Nephron (organoid): ENCODE data around the gene NFYC.

Experiments
- H3K27ac Mint-ChIP-seq, 3 experiments: 2 replicates each; pipeline ENCODE4 v1.8.0; 2020; ENCODE audit warnings: mixed read lengths in 3 of 3, mild to moderate bottlenecking in 2 of 3, moderate library complexity in 1 of 3
- H3K27me3 Mint-ChIP-seq: 2 replicates; pipeline ENCODE4 v1.8.0; 2021; ENCODE audit warnings: low read depth, mild to moderate bottlenecking, moderate library complexity, mixed read lengths
- H3K36me3 Mint-ChIP-seq: 2 replicates; pipeline ENCODE4 v1.8.0; 2020; ENCODE audit warnings: low read depth, mixed read lengths
- H3K4me1 Mint-ChIP-seq: 2 replicates; pipeline ENCODE4 v1.8.0; 2020; ENCODE audit warnings: mixed read lengths
- H3K4me3 Mint-ChIP-seq, 3 experiments: 2 replicates each; pipeline ENCODE4 v1.8.0; 2020; ENCODE audit warnings: mild to moderate bottlenecking in 3 of 3, mixed read lengths in 3 of 3, moderate library complexity in 2 of 3
- H3K9me3 Mint-ChIP-seq: 2 replicates; pipeline ENCODE4 v1.8.0; 2020; ENCODE audit warnings: mixed read lengths
- TF ChIP-seq, protein P1 (sequence below), 3 experiments: fragments of 200-600 bp; sonication (generic); IDR thresholded peaks; one replicate each; pipeline ENCODE4 v1.5.0; 2021; ENCODE audit warnings: antibody characterized with exemption in 3 of 3; ENCODE audit not compliant: unreplicated experiment in 3 of 3

NFYC gene

GRCh38 chr1:40649592-40649930, 41.9 kb upstream of the NFYC start:
- H3K27me3 Mint-ChIP-seq, result peaks cover 14% of the 10 kb centered on the region
- H3K4me3 Mint-ChIP-seq, result no peak overlapping the region
- H3K36me3 Mint-ChIP-seq, result no peaks in the 10 kb centered on the region
- TF ChIP-seq, protein P1, sequence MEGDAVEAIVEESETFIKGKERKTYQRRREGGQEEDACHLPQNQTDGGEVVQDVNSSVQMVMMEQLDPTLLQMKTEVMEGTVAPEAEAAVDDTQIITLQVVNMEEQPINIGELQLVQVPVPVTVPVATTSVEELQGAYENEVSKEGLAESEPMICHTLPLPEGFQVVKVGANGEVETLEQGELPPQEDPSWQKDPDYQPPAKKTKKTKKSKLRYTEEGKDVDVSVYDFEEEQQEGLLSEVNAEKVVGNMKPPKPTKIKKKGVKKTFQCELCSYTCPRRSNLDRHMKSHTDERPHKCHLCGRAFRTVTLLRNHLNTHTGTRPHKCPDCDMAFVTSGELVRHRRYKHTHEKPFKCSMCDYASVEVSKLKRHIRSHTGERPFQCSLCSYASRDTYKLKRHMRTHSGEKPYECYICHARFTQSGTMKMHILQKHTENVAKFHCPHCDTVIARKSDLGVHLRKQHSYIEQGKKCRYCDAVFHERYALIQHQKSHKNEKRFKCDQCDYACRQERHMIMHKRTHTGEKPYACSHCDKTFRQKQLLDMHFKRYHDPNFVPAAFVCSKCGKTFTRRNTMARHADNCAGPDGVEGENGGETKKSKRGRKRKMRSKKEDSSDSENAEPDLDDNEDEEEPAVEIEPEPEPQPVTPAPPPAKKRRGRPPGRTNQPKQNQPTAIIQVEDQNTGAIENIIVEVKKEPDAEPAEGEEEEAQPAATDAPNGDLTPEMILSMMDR (IDR thresholded peaks at IDR 0.05; ENCODE audit: unreplicated experiment in 3 of 3), result no peak
- H3K4me1 Mint-ChIP-seq, result peaks cover 4% of the 10 kb centered on the region
- no peak overlapping the region for H3K27ac Mint-ChIP-seq
- H3K9me3 Mint-ChIP-seq, result no peaks in the 10 kb centered on the region

DNA sequence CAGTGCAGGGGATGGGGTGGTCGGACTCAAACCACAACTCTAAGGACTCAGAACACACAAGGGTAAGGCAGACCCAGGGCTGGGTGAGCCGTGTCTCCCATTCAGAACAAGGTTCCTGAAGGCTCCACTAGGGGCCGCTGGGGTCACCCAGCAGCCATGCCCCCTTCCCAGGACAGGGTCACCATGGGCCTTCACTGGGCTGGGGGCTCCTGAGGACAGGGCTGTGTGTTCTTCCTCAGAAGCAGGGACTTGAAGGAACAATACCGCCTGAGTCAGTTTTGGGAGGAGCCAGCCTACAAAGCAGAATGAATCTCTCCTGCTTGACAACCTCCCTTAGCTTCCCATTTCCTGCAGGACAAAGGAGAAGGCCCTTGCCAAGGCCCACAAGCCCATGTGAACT, 41.4 kb upstream of the NFYC start:
- no peak overlapping the region for H3K4me3 Mint-ChIP-seq
- H3K4me1 Mint-ChIP-seq, result peaks cover 7% of the 10 kb centered on the region
- peaks cover 16% of the 10 kb centered on the region for H3K27me3 Mint-ChIP-seq
- H3K9me3 Mint-ChIP-seq, result no peaks in the 10 kb centered on the region
- TF ChIP-seq, protein P1 (IDR thresholded peaks at IDR 0.05; ENCODE audit: unreplicated experiment in 3 of 3), result peak in 1 of 3 experiments; percentile 18
- H3K27ac Mint-ChIP-seq, result no peak overlapping the region
- no peaks in the 10 kb centered on the region for H3K36me3 Mint-ChIP-seq

DNA sequence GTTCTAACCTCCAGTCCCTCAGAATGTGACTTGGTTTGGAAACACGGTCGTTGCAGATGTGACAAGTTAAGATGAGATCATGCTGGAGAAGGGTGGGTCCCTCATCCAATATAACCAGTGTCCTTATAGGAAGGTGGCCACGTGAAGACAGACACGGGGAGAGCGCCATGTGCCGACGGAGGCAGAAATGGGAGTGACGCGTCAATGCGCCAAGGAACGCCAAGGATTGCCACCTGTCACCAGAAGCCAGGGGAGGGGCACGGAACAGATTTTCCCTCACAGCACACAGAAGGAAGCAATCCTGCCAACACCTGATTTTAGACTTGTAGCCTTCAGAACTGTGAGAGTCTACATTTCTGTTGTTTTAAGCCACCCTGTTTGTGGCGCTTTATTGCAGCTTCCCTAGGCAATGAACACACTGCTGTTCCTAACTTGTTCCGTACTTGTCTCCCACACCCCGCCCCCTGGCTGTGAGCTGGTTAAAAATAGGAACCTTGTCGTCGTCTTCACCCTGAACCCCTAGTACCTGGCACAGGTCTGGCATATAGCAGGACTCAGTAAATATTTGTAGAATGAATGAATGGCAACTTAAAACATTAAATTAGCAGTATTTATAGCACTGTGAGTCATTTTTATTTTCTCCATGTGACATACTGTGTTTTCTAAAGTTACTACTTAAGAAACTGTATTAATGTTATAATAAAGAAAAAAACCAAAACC, 40.2 kb upstream of the NFYC start:
- Mint-ChIP-seq H3K4me1 (peaks cover 7% of the 10 kb centered on the region), H3K36me3 (no peaks in the 10 kb centered on the region), H3K27ac (no peak overlapping the region)

DNA sequence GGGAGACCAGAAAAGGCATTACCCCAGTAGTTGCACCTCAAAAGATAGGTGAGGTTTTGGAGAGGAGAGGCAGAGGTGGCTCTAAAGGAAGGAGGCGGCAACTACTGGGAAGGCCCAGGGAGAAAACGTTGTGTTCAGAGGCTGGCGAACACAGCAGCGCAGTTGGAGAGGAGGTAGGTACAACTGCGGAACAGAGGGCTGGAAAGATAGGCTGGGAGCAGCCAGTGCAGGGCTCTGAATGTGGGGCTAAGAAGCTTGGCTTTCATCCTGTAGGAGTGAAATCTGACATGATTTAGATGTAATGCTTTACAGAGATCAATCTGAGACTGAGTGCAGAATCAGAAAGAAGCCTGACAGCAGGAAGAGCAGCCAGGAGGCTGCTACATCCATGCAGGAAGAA, 39.0 kb upstream of the NFYC start:
- no peaks in the 10 kb centered on the region for H3K9me3 Mint-ChIP-seq
- TF ChIP-seq, protein P1 (IDR thresholded peaks at IDR 0.05; ENCODE audit: unreplicated experiment in 3 of 3), result no peak
- H3K4me1 Mint-ChIP-seq, result peaks cover 7% of the 10 kb centered on the region
- H3K36me3 Mint-ChIP-seq, result no peaks in the 10 kb centered on the region
- no peak overlapping the region for H3K27ac Mint-ChIP-seq
- no peak overlapping the region for H3K4me3 Mint-ChIP-seq
- H3K27me3 Mint-ChIP-seq, result peaks cover 16% of the 10 kb centered on the region

More for the DNA sequence above, 40.2 kb upstream of the NFYC start:
- H3K27me3 Mint-ChIP-seq, result peaks cover 16% of the 10 kb centered on the region
- H3K4me3 Mint-ChIP-seq, result no peak overlapping the region
- TF ChIP-seq, protein P1 (IDR thresholded peaks at IDR 0.05; ENCODE audit: unreplicated experiment in 3 of 3), result no peak
- H3K9me3 Mint-ChIP-seq, result no peaks in the 10 kb centered on the region

GRCh38 chr1:40652979-40653378, 38.5 kb upstream of the NFYC start:
- Mint-ChIP-seq H3K27me3 (peaks cover 16% of the 10 kb centered on the region), H3K27ac (no peak overlapping the region), H3K4me3 (no peak overlapping the region)

More at GRCh38 chr1:40652979-40653378, 38.5 kb upstream of the NFYC start:
- no peaks in the 10 kb centered on the region for H3K36me3 Mint-ChIP-seq
- H3K4me1 Mint-ChIP-seq, result peaks cover 7% of the 10 kb centered on the region
- TF ChIP-seq, protein P1 (IDR thresholded peaks at IDR 0.05; ENCODE audit: unreplicated experiment in 3 of 3), result no peak
- no peaks in the 10 kb centered on the region for H3K9me3 Mint-ChIP-seq
